ENCODE results near the gene MTSS2.

MTSS2 gene

GRCh38 chr16:70700101-70701020 is 14.5 kb upstream of the MTSS2 start:
- Histone ChIP-seq H3K4me3 (ENCODE audit: low read depth, low read length) (no peak overlapping the region), H3K9me3 (no peaks in the 10 kb centered on the region), H3K4me1 (peaks cover 49% of the 10 kb centered on the region), H3K36me3 (no peaks in the 10 kb centered on the region; the same call in 1 of the 2 replicates), H3K27me3 (no peaks in the 10 kb centered on the region)
- DNase-seq = no peak
- TF ChIP-seq CTCF (IDR thresholded peaks at IDR 0.05; ENCODE audit: low read depth, low read length) = no peak

- TF ChIP-seq CTCF (IDR thresholded peaks at IDR 0.05; ENCODE audit: low read depth, low read length) = no peak
- DNase-seq = no peak
- H3K4me1 ChIP-seq = peaks cover 50% of the 10 kb centered on the region
- no peaks in the 10 kb centered on the region for H3K27me3 ChIP-seq
- H3K4me3 ChIP-seq (ENCODE audit: low read depth, low read length) = no peak overlapping the region
- no peaks in the 10 kb centered on the region; the same call in 1 of the 2 replicates for H3K36me3 ChIP-seq
- no peaks in the 10 kb centered on the region for H3K9me3 ChIP-seq
Observed at GRCh38 chr16:70699696-70700095, 13.8 kb upstream of the MTSS2 start.

GRCh38 chr16:70698901-70699300 is 13.0 kb upstream of the MTSS2 start:
- H3K4me3 ChIP-seq (ENCODE audit: low read depth, low read length) = no peak overlapping the region
- DNase-seq = no peak
- H3K9me3 ChIP-seq = no peaks in the 10 kb centered on the region
- H3K36me3 ChIP-seq = no peaks in the 10 kb centered on the region; the same call in 1 of the 2 replicates
- peaks cover 50% of the 10 kb centered on the region for H3K4me1 ChIP-seq
- no peak for TF ChIP-seq CTCF (IDR thresholded peaks at IDR 0.05; ENCODE audit: low read depth, low read length)
- no peaks in the 10 kb centered on the region for H3K27me3 ChIP-seq

- no peak for DNase-seq
Observed at GRCh38 chr16:70697594-70698170, 11.8 kb upstream of the MTSS2 start.

GRCh38 chr16:70696952-70697593 is 11.2 kb upstream of the MTSS2 start:
- no peak overlapping the region for H3K4me3 ChIP-seq (ENCODE audit: low read depth, low read length)
- DNase-seq = no peak
- TF ChIP-seq CTCF (IDR thresholded peaks at IDR 0.05; ENCODE audit: low read depth, low read length) = no peak

More at GRCh38 chr16:70697594-70698170, 11.8 kb upstream of the MTSS2 start:
- Histone ChIP-seq H3K9me3 (no peaks in the 10 kb centered on the region), H3K36me3 (no peaks in the 10 kb centered on the region; the same call in 1 of the 2 replicates), H3K27me3 (no peaks in the 10 kb centered on the region), H3K4me1 (peaks cover 52% of the 10 kb centered on the region), H3K4me3 (ENCODE audit: low read depth, low read length) (no peak overlapping the region)
- no peak for TF ChIP-seq CTCF (IDR thresholded peaks at IDR 0.05; ENCODE audit: low read depth, low read length)

More at GRCh38 chr16:70696952-70697593, 11.2 kb upstream of the MTSS2 start:
- no peaks in the 10 kb centered on the region for H3K27me3 ChIP-seq
- H3K36me3 ChIP-seq = no peaks in the 10 kb centered on the region; the same call in 1 of the 2 replicates
- peaks cover 58% of the 10 kb centered on the region for H3K4me1 ChIP-seq
- H3K9me3 ChIP-seq = no peaks in the 10 kb centered on the region

Measured in BE2C (cell line).